Measurements from ENCODE around the gene MN1. TPM values are rescaled to one million over a fixed set of nuclear protein-coding genes. Genes with fewer than 3 reads are reported as not detected.
"Not testable (repeated sequence)": the region's sequence is repeated elsewhere in the genome, so short reads cannot be mapped to it uniquely, and the experiment has no call there.

MN1 gene
- polyA plus RNA-seq, 3 donors = 0.06 to 0.38 (median 0.29) TPM

- peaks cover 0 to 13% of the 10 kb centered on the region in 2 donors for H3K4me1 ChIP-seq (ENCODE audit: control insufficient read depth in 1 of 2, insufficient read depth in 2 of 2, low read length in 2 of 2)
- H3K27me3 ChIP-seq (ENCODE audit: control insufficient read depth in 2 of 2, insufficient read depth in 2 of 2, low read length in 2 of 2) = no peaks in the 10 kb centered on the region
- H3K36me3 ChIP-seq (replicated peaks in 1 of 2; ENCODE audit: control insufficient read depth in 1 of 2, insufficient read depth in 2 of 2, low read length in 2 of 2) = no peaks in the 10 kb centered on the region
- TF ChIP-seq CTCF (IDR thresholded peaks at IDR 0.05) = no peak
- no peak overlapping the region for H3K4me2 ChIP-seq (replicated peaks; ENCODE audit: extremely low read depth, low read length, poor library complexity, severe bottlenecking)
- H3K36me3 Mint-ChIP-seq = no peaks in the 10 kb centered on the region
- no peak overlapping the region for H2AFZ ChIP-seq (ENCODE audit: insufficient read depth, low read depth, low read length, poor library complexity, severe bottlenecking)
- peaks cover 0 to 2% of the 10 kb centered on the region in 2 donors for H3K9me3 ChIP-seq (replicated peaks in 1 of 2; ENCODE audit: control insufficient read depth in 1 of 2, insufficient read depth in 1 of 2, low read length in 2 of 2)
- H3K9ac ChIP-seq (ENCODE audit: insufficient read depth, low read length, poor library complexity, severe bottlenecking) = no peak overlapping the region
- intact Hi-C loops (cut with micrococcal nuclease) = loop anchor here in 1 of 2 donors (5.0 kb wide), 1 partner anchor 59 kb away; no protein-coding TSS in a partner anchor
- peaks cover 20% of the 10 kb centered on the region for H3K4me1 Mint-ChIP-seq
- H3K4me3 Mint-ChIP-seq = no peak overlapping the region
- no peaks in the 10 kb centered on the region for H3K79me2 ChIP-seq (ENCODE audit: insufficient read depth, low read length)
- H3K27me3 Mint-ChIP-seq (ENCODE audit: low read depth in 3 of 3) = peaks cover 2 to 14% (median 7%) of the 10 kb centered on the region in 3 donors
- H3K27ac Mint-ChIP-seq = no peak overlapping the region
- no peak for DNase-seq
- 97% methylated on average over 6 of the region's 7 CpGs for WGBS (ENCODE audit: insufficient coverage)
- H3K27ac ChIP-seq (ENCODE audit: low read depth in 1 of 2, low read length in 2 of 2) = no peak overlapping the region
- no peak overlapping the region for H3K4me3 ChIP-seq (replicated peaks in 1 of 3; ENCODE audit: low read depth in 2 of 3, low read length in 3 of 3)
- no peaks in the 10 kb centered on the region for H4K20me1 ChIP-seq (ENCODE audit: insufficient read depth, low read length)
- H3K9me3 Mint-ChIP-seq = peaks cover 0 to 2% (median 0%) of the 10 kb centered on the region in 7 donors
Measured at GRCh38 chr22:27745809-27746208, 55.7 kb downstream of the MN1 start.

GRCh38 chr22:27745154-27745553 lies 56.4 kb downstream of the MN1 start:
- Histone ChIP-seq H3K4me1 (ENCODE audit: control insufficient read depth in 1 of 2, insufficient read depth in 2 of 2, low read length in 2 of 2) (peaks cover 0 to 13% of the 10 kb centered on the region in 2 donors), H4K20me1 (ENCODE audit: insufficient read depth, low read length) (no peaks in the 10 kb centered on the region), H3K4me2 (replicated peaks; ENCODE audit: extremely low read depth, low read length, poor library complexity, severe bottlenecking) (no peak overlapping the region), H2AFZ (ENCODE audit: insufficient read depth, low read depth, low read length, poor library complexity, severe bottlenecking) (no peak overlapping the region), H3K36me3 (replicated peaks in 1 of 2; ENCODE audit: control insufficient read depth in 1 of 2, insufficient read depth in 2 of 2, low read length in 2 of 2) (no peaks in the 10 kb centered on the region), H3K79me2 (ENCODE audit: insufficient read depth, low read length) (no peaks in the 10 kb centered on the region), H3K4me3 (replicated peaks in 1 of 3; ENCODE audit: low read depth in 2 of 3, low read length in 3 of 3) (no peak overlapping the region), H3K27me3 (ENCODE audit: control insufficient read depth in 2 of 2, insufficient read depth in 2 of 2, low read length in 2 of 2) (no peaks in the 10 kb centered on the region), H3K9ac (ENCODE audit: insufficient read depth, low read length, poor library complexity, severe bottlenecking) (no peak overlapping the region), H3K27ac (ENCODE audit: low read depth in 1 of 2, low read length in 2 of 2) (no peak overlapping the region), H3K9me3 (replicated peaks in 1 of 2; ENCODE audit: control insufficient read depth in 1 of 2, insufficient read depth in 1 of 2, low read length in 2 of 2) (peaks cover 0 to 7% of the 10 kb centered on the region in 2 donors)
- Mint-ChIP-seq H3K36me3 (no peaks in the 10 kb centered on the region), H3K4me1 (peaks cover 20% of the 10 kb centered on the region), H3K27ac (no peak overlapping the region), H3K27me3 (ENCODE audit: low read depth in 3 of 3) (peaks cover 1 to 12% (median 5%) of the 10 kb centered on the region in 3 donors), H3K4me3 (no peak overlapping the region), H3K9me3 (peaks cover 0 to 6% (median 4%) of the 10 kb centered on the region in 7 donors)
- no peak for DNase-seq
- WGBS (ENCODE audit: insufficient coverage) = no CpG with 5 or more reads among the region's 4 CpGs
- intact Hi-C loops (cut with micrococcal nuclease) = loop anchor here in 1 of 2 donors (5.0 kb wide), 1 partner anchor 58 kb away; no protein-coding TSS in a partner anchor
- TF ChIP-seq CTCF (IDR thresholded peaks at IDR 0.05) = no peak

GRCh38 chr22:27744078-27744477 lies 57.5 kb downstream of the MN1 start:
- peaks cover 0 to 13% of the 10 kb centered on the region in 2 donors for H3K4me1 ChIP-seq (ENCODE audit: control insufficient read depth in 1 of 2, insufficient read depth in 2 of 2, low read length in 2 of 2)
- H3K9me3 ChIP-seq (replicated peaks in 1 of 2; ENCODE audit: control insufficient read depth in 1 of 2, insufficient read depth in 1 of 2, low read length in 2 of 2); H3K4me2 ChIP-seq (replicated peaks; ENCODE audit: extremely low read depth, low read length, poor library complexity, severe bottlenecking); DNase-seq; H3K9me3 Mint-ChIP-seq; H4K20me1 ChIP-seq (ENCODE audit: insufficient read depth, low read length); H3K27ac ChIP-seq (ENCODE audit: low read depth in 1 of 2, low read length in 2 of 2); H3K27ac Mint-ChIP-seq; H3K36me3 Mint-ChIP-seq; H2AFZ ChIP-seq (ENCODE audit: insufficient read depth, low read depth, low read length, poor library complexity, severe bottlenecking); H3K79me2 ChIP-seq (ENCODE audit: insufficient read depth, low read length); H3K9ac ChIP-seq (ENCODE audit: insufficient read depth, low read length, poor library complexity, severe bottlenecking); H3K27me3 ChIP-seq (ENCODE audit: control insufficient read depth in 2 of 2, insufficient read depth in 2 of 2, low read length in 2 of 2); H3K4me3 ChIP-seq (replicated peaks in 1 of 3; ENCODE audit: low read depth in 2 of 3, low read length in 3 of 3); intact Hi-C loops (cut with micrococcal nuclease); H3K27me3 Mint-ChIP-seq (ENCODE audit: low read depth in 3 of 3); H3K36me3 ChIP-seq (replicated peaks in 1 of 2; ENCODE audit: control insufficient read depth in 1 of 2, insufficient read depth in 2 of 2, low read length in 2 of 2); H3K4me3 Mint-ChIP-seq: not testable (repeated sequence)
- peaks cover 16% of the 10 kb centered on the region for H3K4me1 Mint-ChIP-seq
- 94% methylated on average over 8 of the region's 15 CpGs for WGBS (ENCODE audit: insufficient coverage)

Measured in CD14-positive monocyte (primary cell).